Measurements from ENCODE around the gene PCDH1. TPM values are rescaled to one million over a fixed set of nuclear protein-coding genes. Genes with fewer than 3 reads are reported as not detected.

PCDH1 gene
- total and polyA plus RNA-seq, 2 of the 8 experiments (the other 6 are each of a cell fraction or from before 2014, with no cell fraction given) = 101 to 102 TPM

DNA sequence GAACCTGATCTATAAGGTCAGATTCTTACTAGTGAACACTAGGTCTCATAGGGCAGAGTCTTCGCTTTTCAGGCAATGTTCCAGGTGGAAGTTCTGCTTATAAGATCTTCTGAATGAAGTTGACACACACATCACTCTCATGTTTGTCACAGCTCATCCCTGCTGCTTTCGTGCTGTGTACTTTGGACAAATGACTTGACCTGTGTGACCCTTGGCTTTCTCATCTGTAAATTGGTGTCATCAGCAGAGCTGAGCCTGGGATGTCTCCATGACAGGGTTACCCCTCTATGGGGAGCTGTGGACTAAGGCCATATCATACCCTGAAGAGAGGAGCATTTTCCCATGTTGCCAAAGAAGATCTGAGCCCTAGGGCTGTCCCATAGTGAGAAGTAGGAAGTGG is 48.2 kb upstream of the PCDH1 start:
- Histone ChIP-seq H3K23ac (ENCODE audit: insufficient read length) (no peak overlapping the region), H3K79me1 (ENCODE audit: low read depth, low read length) (peaks cover 5% of the 10 kb centered on the region; the same call in 1 of the 2 replicates), H3K79me2 (ENCODE audit: control insufficient read depth in 1 of 2, insufficient read depth in 2 of 2, low read length in 2 of 2) (peaks cover 4 to 9% of the 10 kb centered on the region in 2 experiments; a peak in 2 of 4 replicates), H2BK5ac (ENCODE audit: low read depth, low read length) (no peak overlapping the region), H4K91ac (replicated peaks; ENCODE audit: insufficient read length, low read length) (no peak overlapping the region), H2BK120ac (replicated peaks; ENCODE audit: low read depth, low read length) (no peak overlapping the region), H3K27ac (ENCODE audit: low read depth, low read length) (no peak overlapping the region), H3K4me1 (replicated peaks in 1 of 4; ENCODE audit: control insufficient read depth in 3 of 4, insufficient read depth in 4 of 4, low read length in 3 of 4) (peaks cover 0 to 3% (median 3%) of the 10 kb centered on the region in 4 experiments; a peak in 3 of 7 replicates), H3K9ac (replicated peaks in 1 of 4; ENCODE audit: extremely low read depth in 1 of 4, low read depth in 3 of 4, low read length in 3 of 4) (no peak overlapping the region), H4K5ac (ENCODE audit: insufficient read length, low read depth, low read length) (no peak overlapping the region), H3K56ac (replicated peaks; ENCODE audit: insufficient read length, low read depth, low read length) (no peak overlapping the region), H3K27me3 (replicated peaks in 1 of 4; ENCODE audit: control insufficient read depth in 3 of 4, extremely low read depth in 1 of 4, insufficient read depth in 3 of 4, low read length in 3 of 4) (no peaks in the 10 kb centered on the region), H3K4me3 (ENCODE audit: extremely low read depth in 1 of 4, insufficient read depth in 2 of 4, low read depth in 3 of 4, low read length in 4 of 4) (no peak overlapping the region), H3K4ac (replicated peaks; ENCODE audit: insufficient read length, low read depth, low read length) (no peak overlapping the region), H2AK5ac (ENCODE audit: low read depth, low read length) (no peak overlapping the region), H2BK12ac (ENCODE audit: low read depth, low read length) (no peak overlapping the region), H2BK20ac (ENCODE audit: low read length) (no peak overlapping the region), H4K8ac (ENCODE audit: extremely low read depth, insufficient read depth, low read length) (no peak overlapping the region), H2AFZ (ENCODE audit: low read length) (no peak overlapping the region), H2BK15ac (ENCODE audit: low read length) (no peak overlapping the region), H4K20me1 (replicated peaks in 1 of 2; ENCODE audit: control insufficient read depth in 1 of 2, insufficient read depth in 2 of 2, low read length in 2 of 2) (peaks cover 0 to 3% of the 10 kb centered on the region in 2 experiments), H3K4me2 (ENCODE audit: insufficient read depth in 1 of 2, low read depth in 2 of 2, low read length in 2 of 2) (no peak overlapping the region), H3K14ac (ENCODE audit: insufficient read length) (no peak overlapping the region), H3K36me3 (ENCODE audit: control insufficient read depth in 2 of 4, insufficient read depth in 4 of 4, low read length in 3 of 4) (peaks cover 22 to 59% (median 46%) of the 10 kb centered on the region in 4 experiments), H3K18ac (ENCODE audit: extremely low read depth, low read length) (no peak overlapping the region), H3K23me2 (ENCODE audit: low read depth, low read length) (peaks cover 10% of the 10 kb centered on the region), H3K9me3 (ENCODE audit: insufficient read depth in 2 of 2, low read depth in 1 of 2, low read length in 1 of 2) (no peaks in the 10 kb centered on the region)
- FAIRE-seq = no peak
- 93% methylated on average over 2 of the region's 2 CpGs; no CpG with 5 or more reads in 1 of the 2 experiments for WGBS, 2 experiments (ENCODE audit: extremely low coverage in 1 of 2, insufficient coverage in 1 of 2, insufficient read length in 1 of 2, insufficient replicate concordance in 2 of 2, low coverage in 1 of 2, low lambda C conversion rate in 2 of 2, missing lambda C conversion rate in 1 of 2)
- no peak for DNase-seq (ENCODE audit: low read depth in 1 of 2, low spot score in 2 of 2)
- ChIA-PET POLR2A (ENCODE audit: partially characterized antibody) (interaction anchor here (1.6 to 7.3 kb wide), 2 partner anchors 16 to 20 kb away, joined by 4 to 66 read pairs; no protein-coding TSS in a partner anchor), CTCF (ENCODE audit: partially characterized antibody) (interaction anchor here (0.8 to 2.5 kb wide), 6 partner anchors 10 to 100 kb away, joined by 3 to 10 read pairs (median 4); partner anchors contain the start of genes PCDH1 and RNF14)
- TF ChIP-seq CBX5 (IDR thresholded peaks at IDR 0.05; ENCODE audit: low read depth, low read length) (no peak), RAD21 (IDR thresholded peaks at IDR 0.05 in 1 of 2, conservative IDR thresholded peaks at IDR 0.05 in 1 of 2; ENCODE audit: low read depth in 2 of 2, low read length in 2 of 2) (no peak), KDM1A (IDR thresholded peaks at IDR 0.05; ENCODE audit: borderline replicate concordance, low read length) (no peak), JUN (IDR thresholded peaks at IDR 0.05; ENCODE audit: low read depth, low read length) (no peak), TAF7 (optimal IDR thresholded peaks at IDR 0.05; ENCODE audit: borderline replicate concordance, low read depth, low read length) (no peak)

All from H1 (cell line).